Activated T-helper 17 cell treated with anti-CD3 and anti-CD28 coated beads, Interleukin-2, amount 50 U/mL, for 72 hours (primary cell): Measurements from ENCODE around the gene PARP1. TPM values are rescaled to one million over a fixed set of nuclear protein-coding genes. Genes with fewer than 3 reads are reported as not detected.
"Not testable (repeated sequence)": the region's sequence is repeated elsewhere in the genome, so short reads cannot be mapped to it uniquely, and the experiment has no call there.

Experiments
- ATAC-seq: fragments of 150-1000 bp; cut with Tn5 transposase; replicated peaks from 2 replicates; pipeline ENCODE4 v1.10.0; 2021; ENCODE audit warnings: mild to moderate bottlenecking, moderate library complexity
- H3K27ac Mint-ChIP-seq: one replicate; pipeline ENCODE4 v1.8.0; 2022; ENCODE audit warnings: mixed read lengths
- H3K27me3 Mint-ChIP-seq: one replicate; pipeline ENCODE4 v1.8.0; 2022; ENCODE audit warnings: mixed read lengths
- H3K36me3 Mint-ChIP-seq: one replicate; pipeline ENCODE4 v1.8.0; 2022; ENCODE audit warnings: low read depth, mild to moderate bottlenecking, mixed read lengths
- H3K4me1 Mint-ChIP-seq: one replicate; pipeline ENCODE4 v1.8.0; 2022; ENCODE audit warnings: mixed read lengths
- H3K4me3 Mint-ChIP-seq: one replicate; pipeline ENCODE4 v1.8.0; 2022; ENCODE audit warnings: mild to moderate bottlenecking, mixed read lengths
- H3K9me3 Mint-ChIP-seq: one replicate; pipeline ENCODE4 v1.8.0; 2022; ENCODE audit warnings: mixed read lengths
- total RNA-seq, 2 donors: library from RNA; stranded (reverse); gene quantifications; one replicate each; pipeline ENCODE4 v1.2.3, GENCODE V29; 2022

PARP1 gene
- total RNA-seq, 2 donors from 2014 or later = 147 to 268 TPM

- Mint-ChIP-seq H3K27me3 (no peaks in the 10 kb centered on the region), H3K4me3 (no peak overlapping the region), H3K9me3 (no peaks in the 10 kb centered on the region), H3K36me3 (no peaks in the 10 kb centered on the region), H3K4me1 (no peaks in the 10 kb centered on the region), H3K27ac (no peak overlapping the region)
- ATAC-seq = no peak
Measured at GRCh38 chr1:226349081-226349480, 58.8 kb downstream of the PARP1 start.

GRCh38 chr1:226344441-226345259 is 63.2 kb downstream of the PARP1 start:
- Mint-ChIP-seq H3K9me3 (peaks cover 4% of the 10 kb centered on the region), H3K36me3 (no peaks in the 10 kb centered on the region), H3K4me3 (no peak overlapping the region), H3K27ac (peak overlapping the region; percentile 58), H3K27me3 (peaks cover 6% of the 10 kb centered on the region), H3K4me1 (no peaks in the 10 kb centered on the region)
- ATAC-seq = no peak

GRCh38 chr1:226342656-226343055 is 65.2 kb downstream of the PARP1 start:
- Mint-ChIP-seq H3K4me3 (no peak overlapping the region), H3K4me1 (peaks cover 5% of the 10 kb centered on the region), H3K9me3 (peaks cover 4% of the 10 kb centered on the region), H3K36me3 (no peaks in the 10 kb centered on the region), H3K27ac (no peak overlapping the region), H3K27me3 (peaks cover 6% of the 10 kb centered on the region)
- ATAC-seq = no peak

GRCh38 chr1:226340111-226340510 is 67.8 kb downstream of the PARP1 start:
- ATAC-seq, H3K4me3 Mint-ChIP-seq, H3K36me3 Mint-ChIP-seq, H3K27ac Mint-ChIP-seq, H3K27me3 Mint-ChIP-seq, H3K9me3 Mint-ChIP-seq: not testable (repeated sequence)
- H3K4me1 Mint-ChIP-seq = peaks cover 13% of the 10 kb centered on the region

DNA sequence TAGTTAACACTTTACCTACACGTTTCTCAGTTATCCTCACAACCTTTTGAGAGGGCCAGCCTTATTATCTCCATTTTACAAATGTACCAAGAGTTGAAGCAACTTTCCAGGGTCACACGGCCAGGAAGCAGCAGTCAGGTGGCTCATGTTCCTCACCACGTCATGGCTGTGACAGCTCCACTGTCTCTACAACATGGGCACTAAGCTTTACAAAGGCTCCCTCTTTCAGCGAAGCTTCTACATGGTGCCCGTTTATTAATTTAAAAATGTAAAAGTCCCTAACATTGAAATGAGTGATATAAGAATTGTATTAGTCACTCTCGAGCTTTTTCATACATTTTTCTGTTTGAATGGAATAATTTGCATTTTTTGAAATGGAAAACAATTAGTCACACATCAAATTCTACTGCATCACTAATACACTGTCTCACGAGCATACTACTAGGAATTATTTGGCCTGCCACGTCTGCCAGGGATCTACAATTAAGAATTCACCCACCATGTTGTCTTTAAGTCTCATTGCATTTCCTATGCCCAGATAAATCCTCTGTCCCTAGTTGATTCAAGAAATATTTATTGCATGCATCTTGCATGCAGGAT is 70.5 kb downstream of the PARP1 start:
- H3K27ac Mint-ChIP-seq = peak overlapping the region; percentile 84
- H3K4me3 Mint-ChIP-seq = peak overlapping the region; percentile 58
- ATAC-seq = peak; percentile 74
- H3K9me3 Mint-ChIP-seq = peaks cover 4% of the 10 kb centered on the region
- peaks cover 6% of the 10 kb centered on the region for H3K27me3 Mint-ChIP-seq
- H3K4me1 Mint-ChIP-seq = peaks cover 18% of the 10 kb centered on the region
- no peaks in the 10 kb centered on the region for H3K36me3 Mint-ChIP-seq

DNA sequence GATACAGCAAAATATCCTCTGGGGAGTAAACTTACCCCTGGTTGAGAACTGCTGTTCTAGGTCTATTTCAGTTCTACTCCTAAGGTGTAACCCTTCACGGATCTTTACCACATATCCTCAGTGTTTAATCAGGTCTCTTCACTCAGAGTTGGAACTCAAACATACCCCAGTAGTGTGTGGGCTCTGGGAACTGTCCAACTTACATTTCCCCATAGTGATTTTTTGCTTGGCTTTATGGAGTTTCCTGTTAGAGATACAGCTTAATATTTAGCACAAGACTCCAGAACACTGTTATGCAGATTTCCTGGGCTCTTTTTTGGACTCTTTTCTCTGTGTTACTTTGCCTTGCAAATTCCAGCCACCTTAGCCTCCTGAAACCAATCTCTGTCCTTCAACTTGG is 72.2 kb downstream of the PARP1 start:
- no peak for ATAC-seq

GRCh38 chr1:226332947-226333346 is 74.9 kb downstream of the PARP1 start:
- Mint-ChIP-seq H3K36me3 (no peaks in the 10 kb centered on the region), H3K9me3 (no peaks in the 10 kb centered on the region), H3K27ac (no peak overlapping the region), H3K4me3 (peak overlapping the region; percentile 63), H3K27me3 (no peaks in the 10 kb centered on the region), H3K4me1 (peaks cover 16% of the 10 kb centered on the region)
- no peak for ATAC-seq

More for the DNA sequence above, 72.2 kb downstream of the PARP1 start:
- H3K36me3 Mint-ChIP-seq = no peaks in the 10 kb centered on the region
- H3K4me3 Mint-ChIP-seq = no peak overlapping the region
- H3K9me3 Mint-ChIP-seq = peaks cover 3% of the 10 kb centered on the region
- H3K27ac Mint-ChIP-seq = no peak overlapping the region
- peaks cover 18% of the 10 kb centered on the region for H3K4me1 Mint-ChIP-seq
- H3K27me3 Mint-ChIP-seq = peaks cover 5% of the 10 kb centered on the region

DNA sequence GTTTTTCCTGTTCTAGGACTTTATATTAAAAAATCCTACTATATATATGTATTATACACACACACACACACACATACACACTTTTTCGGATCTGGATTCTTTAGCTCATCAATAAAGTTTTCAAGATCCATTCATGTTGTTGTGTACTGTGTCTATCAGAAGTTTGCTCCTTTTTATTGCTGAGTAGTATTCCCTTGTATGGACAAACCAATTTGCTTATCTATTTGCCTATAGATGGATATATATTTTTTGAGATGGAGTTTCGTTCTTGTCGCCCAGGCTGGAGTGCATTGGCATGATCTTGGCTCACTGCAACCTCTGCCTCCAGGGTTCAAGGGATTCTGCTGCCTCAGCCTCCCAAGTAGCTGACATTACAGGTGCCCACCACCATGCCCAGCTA is 78.7 kb downstream of the PARP1 start:
- Mint-ChIP-seq H3K36me3 (no peaks in the 10 kb centered on the region), H3K27me3 (no peaks in the 10 kb centered on the region)

GRCh38 chr1:226327761-226328162 is 80.1 kb downstream of the PARP1 start:
- ATAC-seq = no peak
- Mint-ChIP-seq H3K27ac (no peak overlapping the region), H3K4me3 (no peak overlapping the region), H3K27me3 (no peaks in the 10 kb centered on the region), H3K4me1 (no peaks in the 10 kb centered on the region), H3K9me3 (no peaks in the 10 kb centered on the region), H3K36me3 (no peaks in the 10 kb centered on the region)

More for the DNA sequence above, 78.7 kb downstream of the PARP1 start:
- H3K4me3 Mint-ChIP-seq = no peak overlapping the region
- H3K9me3 Mint-ChIP-seq = no peaks in the 10 kb centered on the region
- H3K4me1 Mint-ChIP-seq = peaks cover 5% of the 10 kb centered on the region
- ATAC-seq = no peak
- H3K27ac Mint-ChIP-seq = no peak overlapping the region

GRCh38 chr1:226325178-226325577 is 82.7 kb downstream of the PARP1 start:
- no peak overlapping the region for H3K27ac Mint-ChIP-seq
- H3K36me3 Mint-ChIP-seq = no peaks in the 10 kb centered on the region
- H3K9me3 Mint-ChIP-seq = no peaks in the 10 kb centered on the region
- peaks cover 4% of the 10 kb centered on the region for H3K27me3 Mint-ChIP-seq
- H3K4me1 Mint-ChIP-seq = no peaks in the 10 kb centered on the region
- no peak for ATAC-seq
- H3K4me3 Mint-ChIP-seq = no peak overlapping the region

- no peaks in the 10 kb centered on the region for H3K4me1 Mint-ChIP-seq
- no peaks in the 10 kb centered on the region for H3K9me3 Mint-ChIP-seq
- no peak overlapping the region for H3K4me3 Mint-ChIP-seq
- H3K27ac Mint-ChIP-seq = no peak overlapping the region
- peaks cover 6% of the 10 kb centered on the region for H3K27me3 Mint-ChIP-seq
- ATAC-seq = no peak
- no peaks in the 10 kb centered on the region for H3K36me3 Mint-ChIP-seq
Measured at GRCh38 chr1:226324479-226324878, 83.4 kb downstream of the PARP1 start.

GRCh38 chr1:226322986-226323385 is 84.9 kb downstream of the PARP1 start:
- no peak overlapping the region for H3K27ac Mint-ChIP-seq
- no peaks in the 10 kb centered on the region for H3K36me3 Mint-ChIP-seq
- H3K9me3 Mint-ChIP-seq = no peaks in the 10 kb centered on the region
- peaks cover 6% of the 10 kb centered on the region for H3K27me3 Mint-ChIP-seq
- no peak for ATAC-seq
- no peaks in the 10 kb centered on the region for H3K4me1 Mint-ChIP-seq
- H3K4me3 Mint-ChIP-seq = no peak overlapping the region

GRCh38 chr1:226320930-226321329 is 87.0 kb downstream of the PARP1 start:
- no peaks in the 10 kb centered on the region for H3K4me1 Mint-ChIP-seq
- H3K27me3 Mint-ChIP-seq = peaks cover 6% of the 10 kb centered on the region
- no peaks in the 10 kb centered on the region for H3K9me3 Mint-ChIP-seq
- H3K27ac Mint-ChIP-seq = no peak overlapping the region
- H3K4me3 Mint-ChIP-seq = no peak overlapping the region
- no peaks in the 10 kb centered on the region for H3K36me3 Mint-ChIP-seq
- ATAC-seq = no peak

DNA sequence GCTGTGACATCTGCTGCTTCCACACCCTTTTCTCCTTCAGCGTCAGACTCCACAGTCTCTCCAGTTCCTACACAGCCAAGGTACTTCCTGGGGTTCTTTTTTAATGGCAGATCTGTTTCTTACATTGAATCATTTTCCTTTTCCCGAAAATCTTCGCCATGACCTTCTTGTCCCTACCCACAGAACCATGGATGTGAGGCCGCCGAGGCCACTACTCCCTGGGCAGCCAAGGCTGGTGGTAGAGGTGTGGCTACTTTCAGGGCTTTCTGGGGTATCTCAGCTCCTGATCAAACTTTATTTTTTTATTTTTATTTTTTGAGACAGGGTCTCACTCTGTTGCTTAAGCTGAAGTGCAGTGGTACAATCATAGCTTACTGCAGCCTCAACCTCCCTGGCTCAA is 89.4 kb downstream of the PARP1 start:
- Mint-ChIP-seq H3K4me1 (no peaks in the 10 kb centered on the region), H3K27ac (no peak overlapping the region), H3K9me3 (no peaks in the 10 kb centered on the region), H3K4me3 (no peak overlapping the region), H3K27me3 (peaks cover 6% of the 10 kb centered on the region), H3K36me3 (no peaks in the 10 kb centered on the region)
- ATAC-seq = no peak

- no peaks in the 10 kb centered on the region for H3K36me3 Mint-ChIP-seq
Measured at GRCh38 chr1:226314055-226314454, 93.8 kb downstream of the PARP1 start.

More at GRCh38 chr1:226314055-226314454, 93.8 kb downstream of the PARP1 start:
- Mint-ChIP-seq H3K4me1 (no peaks in the 10 kb centered on the region), H3K27ac (no peak overlapping the region), H3K4me3 (no peak overlapping the region), H3K9me3 (no peaks in the 10 kb centered on the region), H3K27me3 (peaks cover 12% of the 10 kb centered on the region)
- ATAC-seq = no peak
